H1 (cell line): ENCODE results near the gene DIP2B. TPM values are rescaled to one million over a fixed set of nuclear protein-coding genes. Genes with fewer than 3 reads are reported as not detected.

Experiments
- GABPA ChIP-seq: IDR thresholded peaks from 2 replicates; pipeline ENCODE4 v1.6.1; 2011; ENCODE audit warnings: mild to moderate bottlenecking, low read length, moderate library complexity, borderline replicate concordance; ENCODE audit not compliant: insufficient read depth
- NRF1 ChIP-seq: IDR thresholded peaks from 2 replicates; pipeline ENCODE4 v1.6.1; 2011; ENCODE audit warnings: mild to moderate bottlenecking, low read depth, low read length, improper control_type of control experiment
- POLR2AphosphoS5 ChIP-seq: IDR thresholded peaks from 2 replicates; pipeline ENCODE4 v1.6.1; 2011; ENCODE audit warnings: low read depth, low read length
- TAF7 ChIP-seq: optimal IDR thresholded peaks from 2 replicates; pipeline ENCODE3; 2011; ENCODE audit warnings: low read depth, mild to moderate bottlenecking, inconsistent platforms, low read length, moderate library complexity, borderline replicate concordance
- polyA plus RNA-seq, 7 experiments: library from polyadenylated mRNA; depleted of rRNA in 3 of 7; stranded (reverse) in 5 of 7; unstranded in 2 of 7; fragments of >200 nt in 5 of 7; fragments of 200-250 nt in 2 of 7; gene quantifications; 1 replicate in 5 of 7; 2 replicates in 1 of 7; 4 replicates in 1 of 7; pipeline versions ENCODE4 v1.2.1 to v1.2.3, GENCODE V29; 2011 to 2013; ENCODE audit warnings: missing spikeins in 2 of 7, mixed read lengths in 2 of 7
- total RNA-seq: library from RNA; stranded (reverse); fragmentation: NEBNext Ultra II Directional; extraction: Animal tissue kit (Norgen Biotek cat#: 25700); gene quantifications from 2 replicates; pipeline ENCODE4 v1.2.1, GENCODE V29; 2021

DIP2B gene
- total and polyA plus RNA-seq, 2 of the 8 experiments (the other 6 are each of a cell fraction or from before 2014, with no cell fraction given) = 11.1 to 29.6 TPM

DNA sequence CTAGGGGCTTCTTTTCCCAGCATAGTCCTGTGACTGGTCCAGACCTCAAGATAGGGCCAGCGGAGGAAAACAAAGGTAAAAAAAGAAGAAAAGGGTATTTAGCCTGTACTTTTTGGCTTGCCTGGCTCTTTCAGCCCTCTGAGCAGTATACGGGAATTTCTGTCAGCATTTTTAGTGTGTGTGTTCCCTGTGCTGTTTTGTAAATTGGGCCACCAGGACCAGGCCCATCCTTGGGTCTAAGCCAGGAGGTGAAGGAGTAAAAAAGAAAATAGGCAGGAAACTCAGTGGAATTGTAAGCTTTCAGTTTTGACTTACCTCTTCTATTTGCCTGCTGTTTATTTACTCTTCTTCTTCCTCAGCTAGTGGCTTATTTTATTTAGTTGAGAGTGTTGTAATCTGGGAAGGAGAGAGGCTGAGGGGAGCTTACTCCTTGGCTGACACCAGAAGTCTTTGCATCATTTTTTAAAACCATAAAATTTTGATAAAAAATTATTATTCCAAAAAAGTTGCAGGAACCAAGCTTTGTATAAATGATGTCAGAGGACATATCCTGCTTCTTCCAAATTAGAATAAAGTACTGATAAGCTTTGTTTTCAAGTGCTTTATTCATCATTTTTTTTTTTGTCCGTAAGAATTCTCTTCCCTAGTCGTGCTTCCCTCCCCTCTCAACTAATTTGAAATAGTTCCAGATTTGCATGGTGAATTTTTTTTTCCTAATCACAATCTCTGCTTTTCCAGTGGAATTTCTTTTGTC, 63.7 kb downstream of the DIP2B start (continued):
- TF ChIP-seq TAF7 (no peak), NRF1 (no peak), GABPA (no peak), POLR2AphosphoS5 (no peak)
- TF ChIP-seq, all 59 proteins: peak for 0
